HUES64 (cell line): ENCODE measurements around the gene FGF23.
"Not testable (repeated sequence)": the region's sequence is repeated elsewhere in the genome, so short reads cannot be mapped to it uniquely, and the experiment has no call there.

Source experiments
- H3K27ac ChIP-seq: 2 replicates; pipeline ENCODE4 v1.7.0; 2013; ENCODE audit warnings: low read depth, low read length, inconsistent platforms
- H3K27me3 ChIP-seq: 2 replicates; pipeline ENCODE4 v1.6.1; 2013; ENCODE audit warnings: mild to moderate bottlenecking, low read length; ENCODE audit not compliant: insufficient read depth
- H3K36me3 ChIP-seq: 2 replicates; pipeline ENCODE4 v1.6.1; 2013; ENCODE audit warnings: mild to moderate bottlenecking, low read length; ENCODE audit not compliant: insufficient read depth
- H3K4me1 ChIP-seq: 2 replicates; pipeline ENCODE4 v1.6.1; 2013; ENCODE audit warnings: mild to moderate bottlenecking, low read length, moderate library complexity; ENCODE audit not compliant: insufficient read depth
- H3K4me3 ChIP-seq: 2 replicates; pipeline ENCODE4 v1.5.1; 2013; ENCODE audit warnings: mild to moderate bottlenecking, low read length, moderate library complexity
- H3K9ac ChIP-seq: 2 replicates; pipeline ENCODE4 v1.6.1; 2013; ENCODE audit warnings: mild to moderate bottlenecking, low read depth, low read length
- H3K9me3 ChIP-seq: 2 replicates; pipeline ENCODE4 v1.6.1; 2013; ENCODE audit warnings: low read depth, low read length; ENCODE audit not compliant: insufficient read depth
- WGBS: fragments of 150-250, 120-280 bp; methylation state at CpG from one replicate; pipeline ENCODE4 v1.1.7; 2013; ENCODE audit warnings: missing lambda C conversion rate; 5-methylcytosine and 5-hydroxymethylcytosine counted together

Gene FGF23

DNA sequence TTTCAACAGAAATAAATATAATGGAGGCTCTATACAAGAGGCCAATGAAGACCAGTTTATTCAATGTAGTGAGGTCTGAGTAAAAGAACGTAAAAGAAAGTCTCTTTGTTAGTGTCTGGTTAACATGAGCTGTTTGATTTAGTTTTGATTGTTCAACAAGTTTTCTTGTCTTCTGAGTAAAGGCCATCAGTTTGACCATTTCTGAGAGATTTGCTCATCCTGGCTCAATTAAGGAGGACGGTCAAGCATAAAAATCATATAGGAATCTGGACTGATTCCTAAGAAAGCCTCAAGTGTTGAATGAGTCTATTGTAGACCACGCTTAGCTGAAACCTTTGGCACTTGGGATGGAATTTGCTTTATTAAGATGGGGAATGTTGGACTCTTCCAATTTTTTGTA lies 32.5 kb upstream of the FGF23 start:
- Histone ChIP-seq H3K9ac (no peak overlapping the region), H3K27ac (no peak overlapping the region), H3K27me3 (no peaks in the 10 kb centered on the region), H3K4me3 (no peak overlapping the region), H3K4me1 (0 out of 2 replicates have a peak, but pooled peaks cover 3% of the 10 kb centered on the region), H3K36me3 (no peaks in the 10 kb centered on the region), H3K9me3 (no peaks in the 10 kb centered on the region)
- WGBS = 91% methylated on average over 3 of the region's 3 CpGs

DNA sequence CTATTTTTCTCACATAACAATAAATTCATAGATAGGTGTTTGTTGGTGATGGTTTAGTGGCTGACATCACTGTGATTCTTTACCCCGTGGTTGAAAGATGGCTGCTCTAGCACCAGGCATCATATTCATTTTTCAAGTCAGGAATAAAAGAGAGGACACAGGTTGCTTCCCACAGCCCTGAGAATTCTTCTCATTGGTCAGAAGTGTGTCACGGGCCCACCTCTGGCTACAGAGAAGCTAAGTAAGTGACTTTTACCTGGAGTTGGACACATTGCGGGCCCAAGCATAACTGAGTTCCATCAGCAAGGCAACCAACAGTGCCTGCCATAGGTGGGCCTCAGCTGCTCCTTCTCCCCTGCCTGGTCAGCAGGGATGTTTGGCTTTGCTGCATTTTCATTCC lies 27.6 kb upstream of the FGF23 start:
- Histone ChIP-seq H3K9me3 (no peaks in the 10 kb centered on the region), H3K4me3 (no peak overlapping the region), H3K36me3 (no peaks in the 10 kb centered on the region), H3K27ac (no peak overlapping the region), H3K27me3 (no peaks in the 10 kb centered on the region), H3K9ac (no peak overlapping the region), H3K4me1 (no peaks in the 10 kb centered on the region)
- WGBS = 97% methylated on average over 3 of the region's 3 CpGs

DNA sequence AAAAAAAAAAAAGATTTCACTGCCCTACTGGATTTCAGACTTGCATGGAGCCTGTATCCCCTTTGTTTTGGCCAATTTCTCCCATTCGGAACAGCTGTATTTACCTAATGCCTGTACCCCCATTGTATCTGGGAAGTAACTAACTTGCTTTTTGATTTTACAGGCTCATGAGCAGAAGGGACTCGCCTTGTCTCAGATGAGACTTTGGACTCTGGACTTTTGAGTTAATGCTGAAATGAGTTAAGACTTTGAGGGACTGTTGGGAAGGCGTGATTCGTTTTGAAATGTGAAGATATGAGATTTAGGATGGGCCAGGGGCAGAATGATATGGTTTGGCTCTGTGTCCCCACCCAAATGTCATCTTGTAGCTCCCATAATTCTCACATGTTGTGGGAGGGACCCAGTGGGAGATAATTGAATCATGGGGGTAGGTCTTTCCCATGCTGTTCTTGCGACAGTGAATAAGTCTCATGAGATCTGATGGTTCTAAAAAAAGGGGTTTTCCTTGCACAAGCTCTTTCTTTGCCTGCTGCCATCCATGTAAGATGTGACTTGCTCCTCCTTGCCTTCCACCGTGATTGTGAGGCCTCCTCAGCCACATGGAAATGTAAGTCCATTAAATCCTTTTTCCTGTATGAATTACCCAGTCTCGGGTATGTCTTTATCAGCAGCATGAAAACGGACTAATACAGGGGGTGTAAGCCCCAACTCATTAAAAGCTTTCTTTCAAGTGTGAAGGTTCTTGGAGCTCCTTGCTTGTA lies 25.5 kb upstream of the FGF23 start:
- H3K36me3 ChIP-seq, H3K27me3 ChIP-seq, H3K27ac ChIP-seq, H3K4me1 ChIP-seq, H3K4me3 ChIP-seq, H3K9me3 ChIP-seq, H3K9ac ChIP-seq: not testable (repeated sequence)
- WGBS = 93% methylated on average over 8 of the region's 8 CpGs

DNA sequence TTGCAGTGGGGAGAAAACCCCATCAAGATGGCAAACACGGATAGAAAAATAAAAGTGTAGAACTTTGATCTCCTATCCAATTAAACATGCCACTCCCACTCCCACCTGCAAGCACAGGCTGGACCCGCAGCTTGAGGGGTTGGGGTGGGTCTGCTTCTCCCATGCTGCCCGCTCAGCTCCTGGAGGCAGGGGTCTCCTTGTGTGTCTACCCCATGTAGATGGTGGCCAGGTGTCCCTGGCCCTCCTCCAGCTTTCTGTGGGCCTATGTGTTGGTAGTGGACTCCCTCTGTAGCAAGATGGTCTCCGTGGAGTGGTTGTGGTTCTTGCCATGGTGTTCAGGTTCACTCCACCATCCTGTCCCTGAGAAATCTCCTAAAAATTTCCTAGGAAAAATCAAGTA lies 23.5 kb upstream of the FGF23 start:
- WGBS = 75% methylated on average over 3 of the region's 4 CpGs
- H3K27me3 ChIP-seq = no peaks in the 10 kb centered on the region

DNA sequence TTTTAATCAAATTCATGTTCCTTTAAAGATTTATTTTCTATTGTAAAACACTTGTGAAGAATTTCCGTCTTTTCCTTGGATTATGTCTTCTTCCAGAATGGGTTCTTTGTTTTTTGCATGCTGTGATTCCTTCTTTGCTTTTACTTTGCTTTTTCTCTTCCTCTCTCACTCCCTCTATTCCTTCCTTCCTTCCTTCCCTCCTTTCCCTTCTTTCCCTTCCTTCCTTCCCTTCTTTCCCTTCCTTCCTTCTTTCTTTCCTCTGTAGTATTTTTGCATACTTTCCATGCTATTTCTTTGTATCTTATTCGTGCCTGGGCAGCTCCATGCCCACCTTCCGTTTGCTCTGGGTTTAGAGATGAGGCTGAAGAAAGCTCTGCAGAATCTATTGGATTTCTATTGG lies 21.6 kb upstream of the FGF23 start:
- no peaks in the 10 kb centered on the region for H3K27me3 ChIP-seq
- H3K4me1 ChIP-seq = no peaks in the 10 kb centered on the region
- H3K9me3 ChIP-seq = no peaks in the 10 kb centered on the region
- no peaks in the 10 kb centered on the region for H3K36me3 ChIP-seq
- WGBS = 72% methylated on average over 2 of the region's 3 CpGs
- no peak overlapping the region for H3K9ac ChIP-seq
- H3K27ac ChIP-seq = no peak overlapping the region
- H3K4me3 ChIP-seq = no peak overlapping the region

More for the DNA sequence above, 23.5 kb upstream of the FGF23 start:
- Histone ChIP-seq H3K4me1 (no peaks in the 10 kb centered on the region), H3K4me3 (no peak overlapping the region), H3K9ac (no peak overlapping the region), H3K36me3 (no peaks in the 10 kb centered on the region), H3K27ac (no peak overlapping the region), H3K9me3 (no peaks in the 10 kb centered on the region)

DNA sequence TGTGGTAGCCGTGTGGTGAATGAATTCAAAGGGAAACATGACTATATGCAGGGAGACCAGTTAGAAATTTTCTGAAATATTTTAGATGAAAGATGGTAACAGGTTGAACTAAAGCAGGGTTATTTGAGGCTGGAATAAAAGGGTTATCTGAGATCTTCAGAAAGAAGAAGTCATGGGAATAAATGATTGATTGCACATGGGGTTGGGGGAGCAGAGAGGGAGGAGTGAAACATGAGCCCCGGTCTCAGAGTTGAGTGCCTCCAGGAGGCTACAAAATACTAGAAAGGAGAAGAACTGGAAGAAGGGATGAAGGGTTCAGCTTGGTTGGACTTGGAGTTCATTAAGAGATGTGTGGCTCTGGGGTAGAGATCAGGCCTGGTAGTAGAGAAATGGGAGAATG lies 16.3 kb upstream of the FGF23 start:
- Histone ChIP-seq H3K9me3 (no peaks in the 10 kb centered on the region), H3K27ac (no peak overlapping the region), H3K27me3 (no peaks in the 10 kb centered on the region), H3K9ac (no peak overlapping the region), H3K4me1 (no peaks in the 10 kb centered on the region), H3K36me3 (no peaks in the 10 kb centered on the region), H3K4me3 (no peak overlapping the region)
- 94% methylated on average over 2 of the region's 2 CpGs for WGBS

DNA sequence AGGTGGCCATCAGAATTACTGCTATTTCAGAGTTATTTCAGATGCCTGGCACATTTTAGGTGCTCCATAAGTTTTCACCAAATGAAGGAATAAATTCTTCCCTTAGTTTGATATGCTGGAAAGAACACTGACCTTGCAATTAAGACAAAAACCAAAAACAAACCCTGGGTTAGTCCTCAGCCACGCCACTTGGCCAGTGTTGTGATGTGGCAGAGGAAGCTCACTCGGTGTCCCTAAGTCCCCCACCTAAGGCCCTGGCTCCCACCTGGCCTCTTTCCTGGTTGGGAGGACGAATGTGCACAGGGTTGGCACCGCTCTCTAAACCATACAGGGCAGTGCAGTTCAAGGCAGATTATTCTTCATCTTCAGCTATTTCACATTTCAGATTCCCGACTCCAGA lies 13.7 kb upstream of the FGF23 start:
- Histone ChIP-seq H3K27me3 (no peaks in the 10 kb centered on the region), H3K36me3 (no peaks in the 10 kb centered on the region), H3K9ac (no peak overlapping the region), H3K27ac (no peak overlapping the region), H3K4me1 (no peaks in the 10 kb centered on the region), H3K9me3 (no peaks in the 10 kb centered on the region), H3K4me3 (no peak overlapping the region)
- WGBS = 95% methylated on average over 5 of the region's 5 CpGs

DNA sequence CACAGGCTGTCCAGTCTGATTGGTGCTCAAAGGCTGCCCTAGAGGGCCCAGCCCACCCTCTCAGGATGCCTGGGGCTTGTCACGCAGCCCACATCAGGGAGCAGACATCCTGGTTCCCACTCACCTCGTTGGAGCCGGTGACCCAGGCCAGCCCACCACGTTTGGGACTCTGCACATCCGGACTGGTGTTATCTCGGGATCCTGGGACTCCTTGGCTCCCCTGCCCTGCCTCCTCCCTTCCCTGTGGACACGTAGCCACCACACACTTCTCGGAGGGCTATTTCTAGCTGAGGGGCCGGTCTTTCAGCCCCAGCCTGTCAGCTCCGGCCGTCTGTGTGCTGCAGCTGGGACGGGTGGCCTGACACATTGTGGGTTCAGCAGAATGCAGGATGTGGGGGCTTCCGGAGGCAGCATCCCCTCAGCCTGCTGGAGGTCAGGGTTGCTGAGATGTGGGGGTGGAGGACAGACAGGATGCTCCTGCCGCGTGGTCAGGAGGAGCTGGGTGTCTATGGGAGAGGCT lies 12.8 kb upstream of the FGF23 start:
- WGBS = 90% methylated on average over 15 of the region's 15 CpGs

DNA sequence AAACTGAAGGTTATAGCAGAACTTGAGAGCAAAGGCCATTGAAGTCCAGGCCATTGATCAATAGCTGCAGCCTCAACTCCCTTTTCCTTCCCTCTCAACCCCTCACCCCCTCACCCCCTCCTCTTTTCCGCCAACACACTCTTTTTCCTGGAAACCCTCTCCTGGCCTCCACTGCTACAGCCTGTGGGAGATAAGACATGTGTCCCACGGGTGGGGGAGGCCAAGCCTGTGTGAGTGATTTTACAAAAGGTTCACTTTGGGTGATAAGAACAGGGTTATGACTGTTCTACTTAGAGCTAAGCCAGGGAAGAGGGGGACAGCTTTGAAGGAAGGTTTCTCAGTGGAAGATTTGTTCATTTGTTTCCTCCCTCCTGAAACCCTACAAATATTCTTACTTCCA lies 9.2 kb upstream of the FGF23 start:
- Histone ChIP-seq H3K9me3 (no peaks in the 10 kb centered on the region), H3K9ac (no peak overlapping the region), H3K4me3 (no peak overlapping the region), H3K36me3 (no peaks in the 10 kb centered on the region), H3K4me1 (no peaks in the 10 kb centered on the region), H3K27me3 (no peaks in the 10 kb centered on the region), H3K27ac (no peak overlapping the region)
- WGBS = 76% methylated on average over 2 of the region's 2 CpGs

More for the DNA sequence above, 12.8 kb upstream of the FGF23 start:
- H3K9ac ChIP-seq = no peak overlapping the region
- no peaks in the 10 kb centered on the region for H3K27me3 ChIP-seq
- H3K4me1 ChIP-seq = no peaks in the 10 kb centered on the region
- H3K36me3 ChIP-seq = no peaks in the 10 kb centered on the region
- H3K9me3 ChIP-seq = no peaks in the 10 kb centered on the region
- H3K27ac ChIP-seq = no peak overlapping the region
- H3K4me3 ChIP-seq = no peak overlapping the region

DNA sequence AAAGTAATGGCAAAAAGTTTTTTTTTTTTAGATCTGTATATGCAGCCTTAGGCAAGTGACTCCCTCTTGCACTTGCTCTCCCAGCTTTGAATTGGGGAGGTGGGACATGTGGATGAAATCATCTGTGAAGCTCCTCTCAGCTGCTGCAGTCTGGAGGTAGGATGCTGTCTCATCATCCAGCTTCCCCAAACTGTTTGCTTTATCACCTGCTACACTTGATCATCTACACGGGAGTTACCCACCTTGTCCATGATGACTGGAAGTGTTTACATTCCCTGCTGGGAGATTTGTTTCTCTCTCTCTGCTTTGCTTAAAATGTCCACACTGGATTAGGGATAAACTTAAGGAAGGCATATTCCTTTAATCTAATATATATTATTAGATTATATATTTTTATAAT lies 8.5 kb upstream of the FGF23 start:
- H3K4me3 ChIP-seq = no peak overlapping the region
- no peaks in the 10 kb centered on the region for H3K9me3 ChIP-seq
- no peaks in the 10 kb centered on the region for H3K27me3 ChIP-seq
- no peak overlapping the region for H3K9ac ChIP-seq
- whole genome bisulfite sequencing = 75% methylated on average over 1 of the region's 1 CpG
- no peaks in the 10 kb centered on the region for H3K4me1 ChIP-seq
- no peak overlapping the region for H3K27ac ChIP-seq
- no peaks in the 10 kb centered on the region for H3K36me3 ChIP-seq

DNA sequence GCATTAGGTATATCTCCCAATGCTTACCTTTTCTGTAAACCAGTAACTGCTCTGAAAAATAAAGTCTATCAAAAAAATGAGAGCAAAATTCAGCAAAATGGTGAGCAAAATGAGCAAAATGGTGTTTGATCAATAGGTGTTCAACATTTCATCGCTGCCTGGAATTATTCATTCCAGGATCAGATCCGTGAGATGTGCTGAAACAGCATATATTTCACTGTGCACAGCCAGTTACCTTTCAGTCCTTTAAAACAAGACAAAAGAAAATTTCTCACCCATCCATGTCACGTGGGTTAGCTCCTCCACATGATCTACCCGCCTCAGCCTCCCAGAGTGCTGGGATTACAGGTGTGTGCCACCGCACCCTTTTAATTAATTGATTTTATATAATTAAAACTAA lies 8.1 kb upstream of the FGF23 start:
- Histone ChIP-seq H3K36me3 (no peaks in the 10 kb centered on the region), H3K27ac (no peak overlapping the region), H3K9me3 (no peaks in the 10 kb centered on the region), H3K9ac (no peak overlapping the region), H3K27me3 (no peaks in the 10 kb centered on the region), H3K4me1 (no peaks in the 10 kb centered on the region), H3K4me3 (no peak overlapping the region)
- WGBS = 88% methylated on average over 4 of the region's 5 CpGs

DNA sequence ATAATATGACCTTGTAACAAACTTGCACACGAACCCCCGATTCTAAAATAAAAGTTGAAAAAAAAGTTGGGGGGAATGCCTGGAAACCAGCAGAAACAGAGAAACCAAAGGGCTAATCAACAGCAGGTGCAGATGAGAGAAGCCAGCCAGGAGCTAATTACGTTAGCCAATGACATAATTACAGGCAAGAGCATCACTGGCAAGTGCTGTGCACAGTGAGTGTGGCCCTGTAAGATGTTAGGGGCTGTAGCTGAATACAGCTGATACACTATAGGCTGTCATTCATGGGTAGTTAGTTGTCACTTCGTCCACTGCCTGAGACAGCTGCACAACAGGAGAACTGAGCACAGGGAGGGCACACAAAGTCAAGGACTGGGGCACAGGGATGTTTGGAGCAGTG lies 7.3 kb upstream of the FGF23 start:
- H3K27ac ChIP-seq = no peak overlapping the region
- no peaks in the 10 kb centered on the region for H3K27me3 ChIP-seq
- H3K4me3 ChIP-seq = no peak overlapping the region
- no peaks in the 10 kb centered on the region for H3K36me3 ChIP-seq
- H3K4me1 ChIP-seq = no peaks in the 10 kb centered on the region
- no peaks in the 10 kb centered on the region for H3K9me3 ChIP-seq
- WGBS = 92% methylated on average over 4 of the region's 4 CpGs
- no peak overlapping the region for H3K9ac ChIP-seq
